GM12873 (cell line): ENCODE data around the gene SMG7.
A peak's percentile ranks its signal among the peaks of the same experiment; 100 is the strongest.

Experiments
- CTCF ChIP-seq: IDR thresholded peaks from 2 replicates; pipeline ENCODE4 v1.5.1; 2012; ENCODE audit warnings: low read depth, mild to moderate bottlenecking, moderate library complexity, low read length, control low read depth; ENCODE audit not compliant: insufficient read depth; ENCODE audit errors: missing control alignments

Gene SMG7

GRCh38 chr1:183467687-183468086 lies 4.6 kb upstream of the SMG7 start:
- no peak for TF ChIP-seq CTCF

GRCh38 chr1:183470147-183470960 lies 1.9 kb upstream of the SMG7 start:
- TF ChIP-seq CTCF: peak; percentile 45

GRCh38 chr1:183470961-183471742 lies 1.1 kb upstream of the SMG7 start:
- TF ChIP-seq CTCF: no peak

GRCh38 chr1:183471743-183472487 lies 384 bp upstream of the SMG7 start:
- no peak for TF ChIP-seq CTCF

- no peak for TF ChIP-seq CTCF
Measured at GRCh38 chr1:183473217-183473536, 878 bp downstream of the SMG7 start.

- TF ChIP-seq CTCF: no peak
Measured at GRCh38 chr1:183476081-183476480, 3.8 kb downstream of the SMG7 start.
